GM19025 (cell line): ENCODE results near the gene OTX1.

Experiments used
- ATAC-seq: cut with Tn5 transposase; IDR thresholded peaks from one replicate; pipeline ENCODE4 v1.9.1; 2021; ENCODE audit warnings: mild to moderate bottlenecking, low read depth, moderate library complexity; ENCODE audit not compliant: unreplicated experiment

OTX1 gene

DNA sequence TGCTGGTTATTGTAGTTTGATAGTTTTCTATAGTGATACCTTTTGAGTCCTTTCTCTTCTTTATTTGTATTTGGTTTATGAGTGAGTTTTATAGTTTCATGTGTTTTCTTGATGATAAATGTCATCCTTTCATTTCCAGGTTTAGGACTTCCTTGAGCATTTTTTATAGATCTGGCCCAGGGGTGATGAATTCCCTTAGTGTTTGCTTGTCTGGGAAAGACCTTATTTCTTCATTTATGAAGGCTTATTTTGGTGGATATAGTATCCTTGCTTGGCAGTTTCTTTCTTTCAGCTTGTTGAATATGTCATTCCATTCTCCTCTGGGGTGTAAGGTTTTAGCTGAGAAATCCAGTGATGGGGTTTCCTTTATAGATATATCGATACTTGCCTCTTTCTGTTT, 53.9 kb downstream of the OTX1 start:
- ATAC-seq, result no peak
